GM18951 (cell line): ENCODE results near the gene GPHN.

Experiments used
- POLR2A ChIP-seq: IDR thresholded peaks from 4 replicates; pipeline ENCODE4 v1.6.1; 2011; ENCODE audit warnings: mild to moderate bottlenecking; ENCODE audit not compliant: insufficient read length, insufficient read depth; ENCODE audit errors: extremely low read depth
- in situ Hi-C: fragments of 300-500 bp; cut with MboI; formaldehyde crosslinking; loops from one replicate; pipeline ENCODE4 v1.12.0; 2022; ENCODE audit warnings: low sequenced_read_pairs, mixed read lengths, inconsistent platforms; ENCODE audit not compliant: unreplicated experiment

GPHN gene

DNA sequence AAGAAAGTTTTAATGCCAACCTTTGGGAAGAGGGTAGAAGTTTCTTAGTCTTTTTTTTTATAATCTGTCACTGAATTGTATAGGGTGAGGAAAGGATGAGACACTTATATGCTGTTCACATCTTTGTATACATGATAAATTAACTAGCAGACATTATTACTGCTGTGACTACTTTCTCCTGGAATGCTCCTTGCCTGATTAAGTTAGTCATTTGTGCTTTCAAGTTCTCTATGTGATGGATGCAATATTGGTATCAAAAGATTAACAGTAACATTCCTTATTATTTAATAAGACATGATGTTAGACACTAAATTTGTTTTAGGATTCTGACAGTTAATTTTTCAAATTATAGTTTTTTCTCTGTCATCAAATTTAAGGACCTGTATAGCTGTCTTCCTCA lies 457.9 kb downstream of the GPHN start:
- in situ Hi-C loops: no loop called here

DNA sequence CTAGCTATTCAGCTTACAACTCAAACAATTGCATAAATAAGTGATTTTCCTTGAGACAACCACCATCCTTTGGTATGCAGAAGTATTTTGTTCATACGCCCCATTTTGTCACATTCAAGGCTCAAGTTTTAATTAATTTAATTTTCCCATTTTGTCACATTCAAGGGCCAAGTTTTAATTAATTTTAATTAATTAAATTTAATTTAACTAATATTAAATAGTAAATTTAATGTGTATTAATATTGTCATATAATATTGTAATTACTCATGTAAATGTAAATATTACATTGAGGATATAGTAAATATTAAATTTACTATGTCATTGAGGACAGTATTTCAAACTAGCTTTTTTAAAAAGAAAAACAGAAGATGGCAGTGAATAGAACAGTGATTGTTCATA lies 464.5 kb downstream of the GPHN start:
- in situ Hi-C loops: no loop called here
- no peak for TF ChIP-seq POLR2A

More for the DNA sequence above, 457.9 kb downstream of the GPHN start:
- no peak for TF ChIP-seq POLR2A

- no peak for TF ChIP-seq POLR2A
- in situ Hi-C loops: no loop called here
Observed at GRCh38 chr14:66974397-66975025, 466.6 kb downstream of the GPHN start.

DNA sequence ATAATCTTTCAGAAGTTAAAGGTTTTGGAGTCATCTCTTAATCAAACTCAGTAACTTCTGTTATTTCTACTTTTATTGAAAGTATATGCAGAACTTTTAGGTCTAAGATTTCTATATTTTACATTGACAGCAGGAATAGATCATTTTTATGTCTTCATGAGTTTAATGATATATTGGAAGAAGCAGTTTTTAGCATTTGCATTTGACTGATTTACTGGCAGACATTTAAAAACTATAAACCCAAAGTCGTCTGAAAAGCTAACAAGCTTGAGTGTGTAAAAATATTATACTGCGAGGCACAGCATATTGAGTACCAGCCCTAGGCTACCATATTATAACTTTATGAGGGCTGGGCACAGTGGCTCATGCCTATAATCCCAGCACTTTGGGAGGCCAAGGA lies 467.3 kb downstream of the GPHN start:
- in situ Hi-C loops: no loop called here
- no peak for TF ChIP-seq POLR2A

GRCh38 chr14:66979101-66979974 lies 471.4 kb downstream of the GPHN start:
- TF ChIP-seq POLR2A: no peak
- in situ Hi-C loops: no loop called here

- in situ Hi-C loops: no loop called here
- TF ChIP-seq POLR2A: no peak
Observed at GRCh38 chr14:66982247-66982646, 474.3 kb downstream of the GPHN start.

DNA sequence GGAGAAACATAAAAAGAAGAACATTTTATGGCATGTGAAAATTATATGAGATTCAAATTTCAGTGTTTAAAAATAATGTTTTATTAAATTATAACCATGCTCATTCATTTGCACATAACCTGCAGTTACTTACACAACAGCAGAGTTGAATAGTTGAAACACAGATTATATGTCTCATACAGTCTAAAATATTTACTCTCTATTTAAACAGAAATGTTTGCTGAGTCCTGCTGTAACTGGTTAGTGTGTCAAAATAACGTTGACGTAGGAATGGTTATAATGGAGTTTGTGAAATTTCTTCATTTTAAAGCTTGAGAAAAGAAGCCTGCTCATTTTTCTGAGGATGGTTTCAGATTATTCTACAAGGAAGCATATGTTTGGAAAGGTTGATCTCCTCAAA lies 484.8 kb downstream of the GPHN start:
- no peak for TF ChIP-seq POLR2A
- in situ Hi-C loops: no loop called here

GRCh38 chr14:66993512-66993911 lies 485.6 kb downstream of the GPHN start:
- in situ Hi-C loops: no loop called here
- TF ChIP-seq POLR2A: no peak

DNA sequence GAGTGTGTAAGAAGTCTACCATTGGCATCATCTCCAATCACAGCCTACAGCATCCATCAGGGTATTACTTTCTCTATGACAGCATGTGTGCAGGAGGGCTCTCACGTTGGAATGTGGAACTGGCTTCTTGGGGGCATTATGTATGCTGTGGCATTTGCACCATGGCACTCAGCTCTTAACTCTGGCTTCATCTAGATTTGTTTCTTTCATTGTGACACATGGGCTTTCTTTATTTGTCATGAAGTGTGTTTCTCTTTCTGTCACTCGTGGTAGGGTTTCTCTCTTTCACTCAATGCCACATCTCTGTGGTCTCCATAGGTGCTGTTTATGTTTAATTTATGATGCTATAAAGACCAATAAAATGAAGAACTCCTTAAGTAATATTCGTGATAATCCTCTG lies 490.1 kb downstream of the GPHN start:
- in situ Hi-C loops: no loop called here
- no peak for TF ChIP-seq POLR2A

- no peak for TF ChIP-seq POLR2A
- in situ Hi-C loops: no loop called here
Observed at GRCh38 chr14:66999978-67000377, 492.0 kb downstream of the GPHN start.

DNA sequence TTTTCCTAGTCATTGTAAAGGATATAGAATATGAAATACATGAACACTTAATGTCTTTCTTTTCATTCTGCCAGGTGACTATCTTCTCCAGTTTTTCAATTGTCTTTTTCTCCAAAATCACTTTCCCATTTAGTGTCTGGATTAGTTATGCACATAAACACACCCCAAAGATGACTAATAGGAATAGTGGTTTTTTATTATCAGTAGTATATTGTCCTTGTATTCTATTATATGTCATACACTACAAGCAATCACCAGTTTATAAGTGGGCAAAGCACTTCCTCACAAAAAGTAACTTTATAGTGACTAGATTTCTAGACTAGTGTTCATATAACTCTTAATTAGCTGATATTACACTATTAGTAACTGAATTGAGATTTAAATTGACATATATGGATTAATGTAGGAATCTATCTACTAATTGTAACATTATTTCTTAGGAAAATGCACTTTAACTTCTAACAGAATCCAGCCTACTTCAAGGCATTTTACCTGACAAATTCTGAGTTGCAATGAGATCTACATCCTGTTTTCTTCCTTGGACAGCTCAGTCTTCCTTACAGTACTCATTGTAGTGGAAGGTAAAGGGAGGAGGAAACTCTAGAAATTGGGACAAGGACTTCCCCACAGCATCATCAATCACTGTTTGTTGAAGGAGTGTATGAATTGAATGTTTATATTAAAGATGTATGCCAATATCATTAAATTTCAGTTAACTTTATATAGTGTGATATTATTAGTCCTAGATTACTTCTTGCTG lies 495.2 kb downstream of the GPHN start:
- in situ Hi-C loops: no loop called here
- no peak for TF ChIP-seq POLR2A

GRCh38 chr14:67004521-67004920 lies 496.6 kb downstream of the GPHN start:
- in situ Hi-C loops: no loop called here
- TF ChIP-seq POLR2A: no peak

GRCh38 chr14:67010602-67011001 lies 502.7 kb downstream of the GPHN start:
- no peak for TF ChIP-seq POLR2A
- in situ Hi-C loops: no loop called here
